ENCODE results near the gene DPYSL5. TPM values are rescaled to one million over a fixed set of nuclear protein-coding genes. Genes with fewer than 3 reads are reported as not detected.

DPYSL5 gene
- total and polyA plus RNA-seq, 5 donors from 2014 or later = not detected

DNA sequence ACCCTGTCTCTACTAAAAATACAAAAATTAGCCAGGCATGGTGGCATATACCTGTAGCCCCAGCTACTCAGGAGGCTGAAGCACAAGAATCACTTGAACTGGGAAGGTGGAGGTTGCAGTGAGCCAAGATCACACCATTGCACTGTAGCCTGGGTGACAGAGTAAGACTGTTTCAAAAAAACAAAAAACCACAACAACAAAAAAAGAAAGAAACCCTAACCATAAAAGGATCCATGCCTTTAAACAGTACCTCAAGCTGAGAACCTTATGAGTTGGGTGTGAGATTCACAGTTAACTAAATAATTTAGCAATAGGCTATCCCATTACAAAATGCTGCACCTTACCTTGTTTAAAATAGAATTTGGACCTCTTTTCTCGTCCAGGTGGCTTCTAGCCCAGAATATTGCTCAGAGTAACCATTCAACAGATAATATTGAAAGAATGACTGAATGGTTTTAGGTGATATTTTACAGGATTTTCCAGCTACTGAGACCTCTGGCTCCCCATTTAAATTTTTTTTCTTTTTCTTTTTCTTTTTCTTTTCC is 6.4 kb downstream of the DPYSL5 start:
- Histone ChIP-seq H3K27ac (ENCODE audit: insufficient read depth, low read length, poor library complexity, severe bottlenecking) (no peak overlapping the region), H3K4me1 (ENCODE audit: control insufficient read depth, insufficient read depth, low read length, poor library complexity, severe bottlenecking) (peaks cover 7% of the 10 kb centered on the region), H3K36me3 (ENCODE audit: control insufficient read depth, insufficient read depth, low read length) (no peaks in the 10 kb centered on the region), H3K27me3 (ENCODE audit: control insufficient read depth, insufficient read depth, low read length) (peaks cover 34% of the 10 kb centered on the region), H3K4me3 (ENCODE audit: low read depth, low read length) (no peak overlapping the region), H3K9me3 (ENCODE audit: control insufficient read depth in 2 of 2, low read length in 2 of 2) (no peaks in the 10 kb centered on the region)
- Mint-ChIP-seq H3K27ac (no peak overlapping the region), H3K4me3 (no peak overlapping the region), H3K4me1 (peaks cover 0 to 2% (median 0%) of the 10 kb centered on the region in 4 donors), H3K9me3 (no peaks in the 10 kb centered on the region), H3K27me3 (peaks cover 64% of the 10 kb centered on the region), H3K36me3 (no peaks in the 10 kb centered on the region)
- DNase-seq (no peak), ATAC-seq (ENCODE audit: low read depth in 2 of 2) (no peak)

DNA sequence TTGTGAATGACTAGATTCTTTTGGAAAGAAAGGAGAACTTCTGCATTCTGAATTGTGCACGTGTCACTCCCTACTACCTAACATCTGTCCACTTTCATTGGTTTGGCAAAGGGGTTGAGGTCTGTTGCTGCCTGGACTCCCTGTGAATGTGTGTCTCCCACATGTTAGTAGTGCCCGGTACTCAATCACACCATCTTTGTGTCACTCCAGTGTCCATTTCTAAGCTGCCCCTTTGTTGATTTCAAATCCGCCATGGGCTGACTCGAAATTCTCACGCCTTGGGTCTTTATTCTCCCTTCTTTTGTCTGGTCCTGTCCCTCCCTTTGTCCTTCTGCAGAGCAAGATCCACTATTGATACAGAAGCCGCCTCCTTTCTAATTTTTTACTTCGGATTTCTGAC is 7.5 kb downstream of the DPYSL5 start:
- Mint-ChIP-seq H3K27ac (no peak overlapping the region), H3K4me1 (no peaks in the 10 kb centered on the region), H3K9me3 (no peaks in the 10 kb centered on the region), H3K4me3 (no peak overlapping the region), H3K27me3 (peaks cover 62% of the 10 kb centered on the region), H3K36me3 (no peaks in the 10 kb centered on the region)
- H3K4me3 ChIP-seq (ENCODE audit: low read depth, low read length) = no peak overlapping the region
- H3K4me1 ChIP-seq (ENCODE audit: control insufficient read depth, insufficient read depth, low read length, poor library complexity, severe bottlenecking) = no peaks in the 10 kb centered on the region
- ATAC-seq (ENCODE audit: low read depth in 2 of 2) = no peak
- H3K27ac ChIP-seq (ENCODE audit: insufficient read depth, low read length, poor library complexity, severe bottlenecking) = no peak overlapping the region
- no peaks in the 10 kb centered on the region for H3K9me3 ChIP-seq (ENCODE audit: control insufficient read depth in 2 of 2, low read length in 2 of 2)
- DNase-seq = no peak
- no peaks in the 10 kb centered on the region for H3K36me3 ChIP-seq (ENCODE audit: control insufficient read depth, insufficient read depth, low read length)
- peaks cover 41% of the 10 kb centered on the region for H3K27me3 ChIP-seq (ENCODE audit: control insufficient read depth, insufficient read depth, low read length)

DNA sequence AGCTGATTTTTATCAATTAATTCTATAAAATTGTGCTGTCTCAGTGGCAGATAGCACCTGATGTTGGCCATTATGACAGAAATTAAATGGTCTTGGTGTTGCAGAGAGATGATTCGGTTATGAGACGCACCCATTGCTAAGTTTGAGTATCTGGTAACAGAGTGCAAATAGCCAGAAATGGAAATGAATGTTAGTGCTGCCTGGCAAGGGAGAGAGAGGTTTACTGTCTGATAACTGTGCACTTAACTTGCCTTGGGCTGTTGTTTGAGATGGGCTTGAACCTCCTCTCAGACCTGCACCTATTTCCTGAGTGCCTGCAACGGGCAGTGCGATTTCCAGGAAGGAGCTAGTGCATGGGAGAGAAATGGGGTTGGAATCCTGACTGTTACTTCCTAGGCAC is 11.7 kb downstream of the DPYSL5 start:
- DNase-seq = no peak
- Histone ChIP-seq H3K4me1 (ENCODE audit: control insufficient read depth, insufficient read depth, low read length, poor library complexity, severe bottlenecking) (no peaks in the 10 kb centered on the region), H3K27ac (ENCODE audit: insufficient read depth, low read length, poor library complexity, severe bottlenecking) (no peak overlapping the region), H3K4me3 (ENCODE audit: low read depth, low read length) (no peak overlapping the region), H3K36me3 (ENCODE audit: control insufficient read depth, insufficient read depth, low read length) (no peaks in the 10 kb centered on the region), H3K27me3 (ENCODE audit: control insufficient read depth, insufficient read depth, low read length) (peaks cover 26% of the 10 kb centered on the region), H3K9me3 (ENCODE audit: control insufficient read depth in 2 of 2, low read length in 2 of 2) (no peaks in the 10 kb centered on the region)
- no peaks in the 10 kb centered on the region for H3K4me1 Mint-ChIP-seq
- H3K36me3 Mint-ChIP-seq = no peaks in the 10 kb centered on the region
- no peak for ATAC-seq (ENCODE audit: low read depth in 2 of 2)
- no peak overlapping the region for H3K4me3 Mint-ChIP-seq
- peaks cover 35% of the 10 kb centered on the region for H3K27me3 Mint-ChIP-seq
- no peak overlapping the region for H3K27ac Mint-ChIP-seq
- H3K9me3 Mint-ChIP-seq = no peaks in the 10 kb centered on the region

DNA sequence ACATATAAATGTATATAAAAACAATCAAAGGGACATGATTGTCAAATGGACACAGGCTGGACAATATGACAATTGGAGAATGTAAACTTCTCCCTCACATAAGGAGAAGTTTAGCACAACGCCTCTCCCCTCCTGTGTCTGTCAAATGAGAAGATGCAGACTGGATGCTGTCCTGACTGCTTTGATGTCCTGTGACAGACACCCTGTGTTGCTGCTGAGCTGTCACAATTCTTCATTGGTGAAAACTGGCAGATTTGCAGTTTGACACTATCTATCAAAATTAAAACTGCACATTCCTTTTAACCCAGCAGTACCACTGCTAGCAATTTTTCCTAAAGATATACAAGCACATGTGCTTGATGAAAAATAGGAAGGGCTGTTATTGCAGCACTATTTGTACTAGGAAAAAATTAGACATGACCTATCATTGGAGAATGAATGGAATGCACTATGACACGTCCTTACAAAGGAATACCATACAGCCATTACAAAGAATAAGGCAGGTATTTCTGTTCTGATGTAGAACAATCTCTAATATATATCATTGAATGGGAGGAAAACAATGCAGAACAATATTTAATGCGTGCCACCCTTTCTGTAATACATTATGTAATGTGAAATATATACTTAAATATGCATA is 12.4 kb downstream of the DPYSL5 start:
- Histone ChIP-seq H3K27me3 (ENCODE audit: control insufficient read depth, insufficient read depth, low read length) (peaks cover 26% of the 10 kb centered on the region), H3K27ac (ENCODE audit: insufficient read depth, low read length, poor library complexity, severe bottlenecking) (no peak overlapping the region), H3K36me3 (ENCODE audit: control insufficient read depth, insufficient read depth, low read length) (no peaks in the 10 kb centered on the region), H3K4me1 (ENCODE audit: control insufficient read depth, insufficient read depth, low read length, poor library complexity, severe bottlenecking) (no peaks in the 10 kb centered on the region), H3K9me3 (ENCODE audit: control insufficient read depth in 2 of 2, low read length in 2 of 2) (no peaks in the 10 kb centered on the region), H3K4me3 (ENCODE audit: low read depth, low read length) (no peak overlapping the region)
- peaks cover 33% of the 10 kb centered on the region for H3K27me3 Mint-ChIP-seq
- H3K27ac Mint-ChIP-seq = no peak overlapping the region
- H3K36me3 Mint-ChIP-seq = no peaks in the 10 kb centered on the region
- H3K9me3 Mint-ChIP-seq = peaks cover 0 to 1% (median 0%) of the 10 kb centered on the region in 7 donors
- H3K4me1 Mint-ChIP-seq = no peaks in the 10 kb centered on the region
- no peak overlapping the region for H3K4me3 Mint-ChIP-seq
- no peak for ATAC-seq (ENCODE audit: low read depth in 2 of 2)
- no peak for DNase-seq

DNA sequence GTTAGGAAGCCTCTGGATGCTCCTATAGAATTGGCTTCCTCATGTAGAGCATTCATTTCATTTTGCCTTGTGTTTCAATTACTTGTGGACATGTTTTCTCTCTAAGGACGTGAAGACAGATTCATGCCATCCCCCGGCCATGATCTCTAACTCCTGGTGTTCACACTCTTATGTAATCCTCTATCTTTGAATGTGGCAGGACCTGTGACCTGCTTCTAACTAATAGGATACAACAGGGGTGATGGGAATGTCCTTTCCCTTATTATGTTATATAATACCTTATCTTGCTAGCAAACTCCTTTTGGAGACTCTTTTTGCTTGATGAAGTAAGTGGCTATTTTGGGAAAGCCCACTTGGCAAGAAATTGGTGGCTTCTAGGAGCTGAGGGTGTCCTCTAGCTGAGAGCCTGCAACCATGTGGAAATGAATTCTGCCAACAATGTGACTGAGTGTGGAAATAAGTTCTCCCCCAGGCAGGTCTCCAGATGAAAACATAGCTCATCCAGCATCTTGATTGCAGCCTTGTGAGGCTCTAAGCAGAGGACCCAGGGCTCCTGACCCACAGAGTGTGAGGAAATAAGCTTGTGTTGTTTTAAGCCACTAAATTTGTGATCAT is 13.8 kb downstream of the DPYSL5 start:
- peaks cover 0 to 1% (median 0%) of the 10 kb centered on the region in 7 donors for H3K9me3 Mint-ChIP-seq
- no peaks in the 10 kb centered on the region for H3K4me1 Mint-ChIP-seq
- ATAC-seq (ENCODE audit: low read depth in 2 of 2) = no peak
- H3K36me3 Mint-ChIP-seq = no peaks in the 10 kb centered on the region
- no peak for DNase-seq
- H3K4me3 Mint-ChIP-seq = no peak overlapping the region
- no peaks in the 10 kb centered on the region for H3K36me3 ChIP-seq (ENCODE audit: control insufficient read depth, insufficient read depth, low read length)
- no peak overlapping the region for H3K27ac ChIP-seq (ENCODE audit: insufficient read depth, low read length, poor library complexity, severe bottlenecking)
- H3K9me3 ChIP-seq (ENCODE audit: control insufficient read depth in 2 of 2, low read length in 2 of 2) = no peaks in the 10 kb centered on the region
- no peak overlapping the region for H3K27ac Mint-ChIP-seq
- no peak overlapping the region for H3K4me3 ChIP-seq (ENCODE audit: low read depth, low read length)
- H3K27me3 ChIP-seq (ENCODE audit: control insufficient read depth, insufficient read depth, low read length) = peaks cover 24% of the 10 kb centered on the region
- H3K4me1 ChIP-seq (ENCODE audit: control insufficient read depth, insufficient read depth, low read length, poor library complexity, severe bottlenecking) = no peaks in the 10 kb centered on the region
- peaks cover 26% of the 10 kb centered on the region for H3K27me3 Mint-ChIP-seq

DNA sequence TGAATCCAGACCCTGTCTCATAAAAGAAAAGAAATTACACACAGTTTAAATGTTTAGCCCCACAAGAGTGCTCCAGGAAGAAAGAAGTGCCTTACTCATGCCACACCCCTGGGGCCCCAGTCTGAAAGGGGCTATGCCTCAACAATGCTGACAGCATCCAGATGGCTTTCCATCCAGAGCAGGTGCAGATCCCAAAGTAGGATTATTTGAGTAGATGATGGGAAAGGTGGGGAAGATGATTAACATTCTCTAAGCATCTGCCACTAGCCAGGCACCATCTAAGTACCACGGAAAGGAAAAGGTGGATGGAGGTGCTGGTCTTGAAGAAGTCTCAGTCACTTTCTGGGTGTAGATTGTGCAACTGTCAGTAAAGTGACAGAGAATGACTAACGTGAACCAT is 16.3 kb downstream of the DPYSL5 start:
- no peaks in the 10 kb centered on the region for H3K9me3 ChIP-seq (ENCODE audit: control insufficient read depth in 2 of 2, low read length in 2 of 2)
- no peaks in the 10 kb centered on the region for H3K4me1 ChIP-seq (ENCODE audit: control insufficient read depth, insufficient read depth, low read length, poor library complexity, severe bottlenecking)
- H3K27ac Mint-ChIP-seq = no peak overlapping the region
- no peak overlapping the region for H3K27ac ChIP-seq (ENCODE audit: insufficient read depth, low read length, poor library complexity, severe bottlenecking)
- no peaks in the 10 kb centered on the region for H3K36me3 ChIP-seq (ENCODE audit: control insufficient read depth, insufficient read depth, low read length)
- peaks cover 22% of the 10 kb centered on the region for H3K27me3 Mint-ChIP-seq
- no peaks in the 10 kb centered on the region for H3K36me3 Mint-ChIP-seq
- H3K4me3 ChIP-seq (ENCODE audit: low read depth, low read length) = no peak overlapping the region
- H3K4me3 Mint-ChIP-seq = no peak overlapping the region
- ATAC-seq (ENCODE audit: low read depth in 2 of 2) (no peak), DNase-seq (no peak)
- H3K9me3 Mint-ChIP-seq = peaks cover 0 to 2% (median 0%) of the 10 kb centered on the region in 7 donors
- H3K27me3 ChIP-seq (ENCODE audit: control insufficient read depth, insufficient read depth, low read length) = peaks cover 17% of the 10 kb centered on the region
- H3K4me1 Mint-ChIP-seq = no peaks in the 10 kb centered on the region

DNA sequence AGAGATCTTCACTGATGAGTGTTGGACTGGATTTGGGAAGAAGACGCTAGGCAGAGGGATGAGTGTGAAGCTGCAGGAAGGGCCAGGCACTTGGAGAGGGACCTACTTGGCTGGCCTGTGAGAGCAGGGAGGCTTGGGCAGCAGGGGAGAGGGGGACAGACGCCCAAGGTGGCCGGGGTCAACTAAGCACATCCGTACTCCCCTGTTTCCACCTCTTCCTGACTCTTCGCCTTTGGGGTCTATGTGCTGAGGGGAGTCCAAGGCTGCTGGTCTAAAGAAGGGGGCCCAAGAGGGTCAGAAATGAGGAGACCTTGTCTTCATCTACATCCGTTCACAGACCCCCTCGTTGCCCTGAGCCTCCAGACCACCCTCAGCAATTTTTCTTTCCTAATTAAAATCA is 16.7 kb downstream of the DPYSL5 start:
- no peak overlapping the region for H3K27ac Mint-ChIP-seq
- no peaks in the 10 kb centered on the region for H3K4me1 Mint-ChIP-seq
- peaks cover 0 to 2% (median 0%) of the 10 kb centered on the region in 7 donors for H3K9me3 Mint-ChIP-seq
- H3K27me3 ChIP-seq (ENCODE audit: control insufficient read depth, insufficient read depth, low read length) = peaks cover 13% of the 10 kb centered on the region
- no peaks in the 10 kb centered on the region for H3K36me3 Mint-ChIP-seq
- no peak overlapping the region for H3K27ac ChIP-seq (ENCODE audit: insufficient read depth, low read length, poor library complexity, severe bottlenecking)
- no peak overlapping the region for H3K4me3 ChIP-seq (ENCODE audit: low read depth, low read length)
- no peaks in the 10 kb centered on the region for H3K4me1 ChIP-seq (ENCODE audit: control insufficient read depth, insufficient read depth, low read length, poor library complexity, severe bottlenecking)
- DNase-seq = no peak
- H3K27me3 Mint-ChIP-seq = peaks cover 22% of the 10 kb centered on the region
- H3K36me3 ChIP-seq (ENCODE audit: control insufficient read depth, insufficient read depth, low read length) = no peaks in the 10 kb centered on the region
- no peak overlapping the region for H3K4me3 Mint-ChIP-seq
- no peaks in the 10 kb centered on the region for H3K9me3 ChIP-seq (ENCODE audit: control insufficient read depth in 2 of 2, low read length in 2 of 2)
- no peak for ATAC-seq (ENCODE audit: low read depth in 2 of 2)

Measured in CD4-positive, CD25-positive, alpha-beta regulatory T cell (primary cell).